Body of pancreas (tissue), 4 donors: Measurements from ENCODE around the gene HTRA2.

Experiments used
- CTCF ChIP-seq, 7 experiments: fragments of 450-650 bp in 4 of 7; fragments of 200-600 bp in 3 of 7; sonication (generic) in 3 of 7; IDR thresholded peaks; one replicate each; pipeline ENCODE4 v1.5.1; 2016 to 2019; ENCODE audit warnings: antibody characterized with exemption in 7 of 7
- POLR2A ChIP-seq, 3 donors: fragments of 450-650 bp; IDR thresholded peaks; one replicate each; pipeline ENCODE4 v1.6.1; 2016; ENCODE audit warnings: antibody characterized with exemption in 3 of 3, mild to moderate bottlenecking in 2 of 3

- no peak for TF ChIP-seq CTCF (IDR thresholded peaks at IDR 0.05)
- no peak for TF ChIP-seq POLR2A (IDR thresholded peaks at IDR 0.05)
Observed at GRCh38 chr2:74558284-74559230, 28.8 kb downstream of the HTRA2 start.
